Mesothelial cell of epicardium (in vitro differentiated cells): ENCODE measurements around the gene PLEKHH2. TPM values are rescaled to one million over a fixed set of nuclear protein-coding genes. Genes with fewer than 3 reads are reported as not detected.

Experiments
- DNase-seq, 2 experiments: peaks; one replicate each; pipeline ENCODE4 v3.0.0; 2021; ENCODE audit warnings: low spot score in 2 of 2; ENCODE audit not compliant: unreplicated experiment in 2 of 2
- H3K27ac Mint-ChIP-seq: 2 replicates; pipeline ENCODE4 v1.8.0; 2021; ENCODE audit warnings: mixed read lengths
- H3K27me3 Mint-ChIP-seq: 2 replicates; pipeline ENCODE4 v1.8.0; 2021; ENCODE audit warnings: low read depth, mixed read lengths
- H3K36me3 Mint-ChIP-seq: 2 replicates; pipeline ENCODE4 v1.8.0; 2021; ENCODE audit warnings: mixed read lengths
- H3K4me1 Mint-ChIP-seq: 2 replicates; pipeline ENCODE4 v1.8.0; 2021; ENCODE audit warnings: mixed read lengths
- H3K4me3 Mint-ChIP-seq: 2 replicates; pipeline ENCODE4 v1.8.0; 2021; ENCODE audit warnings: mild to moderate bottlenecking, moderate library complexity, mixed read lengths
- H3K9me3 Mint-ChIP-seq: 2 replicates; pipeline ENCODE4 v1.8.0; 2021; ENCODE audit warnings: mixed read lengths
- CTCF ChIP-seq: fragments of 200-600 bp; sonication (generic); IDR thresholded peaks from one replicate; pipeline ENCODE4 v1.5.0; 2021; ENCODE audit warnings: antibody characterized with exemption; ENCODE audit not compliant: unreplicated experiment
- total RNA-seq: library from RNA; stranded (reverse); gene quantifications from 3 replicates; pipeline ENCODE4 v1.2.1, GENCODE V29; 2021

Gene PLEKHH2
- total RNA-seq, 1 donor from 2014 or later = 12.0 TPM

GRCh38 chr2:43812006-43812405 is 174.9 kb downstream of the PLEKHH2 start:
- no peak for DNase-seq
- no peak for TF ChIP-seq CTCF
- Mint-ChIP-seq H3K4me1 (no peaks in the 10 kb centered on the region), H3K36me3 (peaks cover 13% of the 10 kb centered on the region), H3K27me3 (no peaks in the 10 kb centered on the region), H3K27ac (no peak overlapping the region), H3K9me3 (no peaks in the 10 kb centered on the region), H3K4me3 (no peak overlapping the region)

- H3K36me3 Mint-ChIP-seq = peaks cover 8% of the 10 kb centered on the region
- H3K4me1 Mint-ChIP-seq = no peaks in the 10 kb centered on the region
- TF ChIP-seq CTCF = no peak
- no peak overlapping the region for H3K27ac Mint-ChIP-seq
- H3K4me3 Mint-ChIP-seq = no peak overlapping the region
- H3K27me3 Mint-ChIP-seq = no peaks in the 10 kb centered on the region
- DNase-seq = no peak
- H3K9me3 Mint-ChIP-seq = no peaks in the 10 kb centered on the region
Measured at GRCh38 chr2:43812947-43813346, 175.9 kb downstream of the PLEKHH2 start.

- no peak overlapping the region for H3K27ac Mint-ChIP-seq
- no peaks in the 10 kb centered on the region for H3K4me1 Mint-ChIP-seq
- no peak overlapping the region for H3K4me3 Mint-ChIP-seq
- DNase-seq = no peak
- H3K36me3 Mint-ChIP-seq = peaks cover 6% of the 10 kb centered on the region
- H3K27me3 Mint-ChIP-seq = no peaks in the 10 kb centered on the region
- TF ChIP-seq CTCF = no peak
- no peaks in the 10 kb centered on the region for H3K9me3 Mint-ChIP-seq
Measured at GRCh38 chr2:43814711-43815110, 177.7 kb downstream of the PLEKHH2 start.

Other genes with a start within 250 kb of the PLEKHH2 start
- 28.5 to 33.6 TPM (median 29.7 TPM) in 3 replicates for gene THADA, start 41.2 kb upstream of the PLEKHH2 start, total RNA-seq
- gene C1GALT1C1L, start 39.2 kb downstream of the PLEKHH2 start, total RNA-seq = 0.29 to 0.38 TPM (median 0.38 TPM) in 3 replicates
- 29.2 to 31.0 TPM (median 30.7 TPM) in 3 replicates for gene DYNC2LI1, start 136.8 kb downstream of the PLEKHH2 start, total RNA-seq
- not detected in 3 replicates for gene ABCG5, start 201.6 kb downstream of the PLEKHH2 start, total RNA-seq
- not detected in 3 replicates for gene ABCG8, start 201.7 kb downstream of the PLEKHH2 start, total RNA-seq